Measurements from ENCODE around the gene EHMT2.

GRCh38 chr6:31889331-31889972 lies 8.0 kb downstream of the EHMT2 start:
- TF ChIP-seq, protein P1, sequence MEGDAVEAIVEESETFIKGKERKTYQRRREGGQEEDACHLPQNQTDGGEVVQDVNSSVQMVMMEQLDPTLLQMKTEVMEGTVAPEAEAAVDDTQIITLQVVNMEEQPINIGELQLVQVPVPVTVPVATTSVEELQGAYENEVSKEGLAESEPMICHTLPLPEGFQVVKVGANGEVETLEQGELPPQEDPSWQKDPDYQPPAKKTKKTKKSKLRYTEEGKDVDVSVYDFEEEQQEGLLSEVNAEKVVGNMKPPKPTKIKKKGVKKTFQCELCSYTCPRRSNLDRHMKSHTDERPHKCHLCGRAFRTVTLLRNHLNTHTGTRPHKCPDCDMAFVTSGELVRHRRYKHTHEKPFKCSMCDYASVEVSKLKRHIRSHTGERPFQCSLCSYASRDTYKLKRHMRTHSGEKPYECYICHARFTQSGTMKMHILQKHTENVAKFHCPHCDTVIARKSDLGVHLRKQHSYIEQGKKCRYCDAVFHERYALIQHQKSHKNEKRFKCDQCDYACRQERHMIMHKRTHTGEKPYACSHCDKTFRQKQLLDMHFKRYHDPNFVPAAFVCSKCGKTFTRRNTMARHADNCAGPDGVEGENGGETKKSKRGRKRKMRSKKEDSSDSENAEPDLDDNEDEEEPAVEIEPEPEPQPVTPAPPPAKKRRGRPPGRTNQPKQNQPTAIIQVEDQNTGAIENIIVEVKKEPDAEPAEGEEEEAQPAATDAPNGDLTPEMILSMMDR (tag by site-specific recombination; IDR thresholded peaks at IDR 0.05) = no peak
- no peak for TF ChIP-seq ZBTB11 (tag by site-specific recombination; conservative IDR thresholded peaks at IDR 0.05; ENCODE audit: low read depth)
- TF ChIP-seq RBAK (tag by site-specific recombination; IDR thresholded peaks at IDR 0.05) = no peak
- no peak for TF ChIP-seq ZNF19 (tag by site-specific recombination; IDR thresholded peaks at IDR 0.05; ENCODE audit: low read depth)
- TF ChIP-seq ZNF350 (tag by site-specific recombination; IDR thresholded peaks at IDR 0.05) = no peak
- TF ChIP-seq HOXA7 (CRISPR knock-in tag; IDR thresholded peaks at IDR 0.05; ENCODE audit: borderline replicate concordance) = no peak
- TF ChIP-seq KLF1 (tag by site-specific recombination; IDR thresholded peaks at IDR 0.05) = no peak
- TF ChIP-seq ZNF274 (IDR thresholded peaks at IDR 0.05; ENCODE audit: low read length) = no peak
- TF ChIP-seq ZNF274 (tag by site-specific recombination; IDR thresholded peaks at IDR 0.05; ENCODE audit: borderline replicate concordance) = no peak
- TF ChIP-seq ZNF292 (tag by site-specific recombination; IDR thresholded peaks at IDR 0.05; ENCODE audit: borderline replicate concordance, low read depth) = no peak
- TF ChIP-seq ZNF701 (tag by site-specific recombination; IDR thresholded peaks at IDR 0.05) = no peak
- TF ChIP-seq, protein P2, sequence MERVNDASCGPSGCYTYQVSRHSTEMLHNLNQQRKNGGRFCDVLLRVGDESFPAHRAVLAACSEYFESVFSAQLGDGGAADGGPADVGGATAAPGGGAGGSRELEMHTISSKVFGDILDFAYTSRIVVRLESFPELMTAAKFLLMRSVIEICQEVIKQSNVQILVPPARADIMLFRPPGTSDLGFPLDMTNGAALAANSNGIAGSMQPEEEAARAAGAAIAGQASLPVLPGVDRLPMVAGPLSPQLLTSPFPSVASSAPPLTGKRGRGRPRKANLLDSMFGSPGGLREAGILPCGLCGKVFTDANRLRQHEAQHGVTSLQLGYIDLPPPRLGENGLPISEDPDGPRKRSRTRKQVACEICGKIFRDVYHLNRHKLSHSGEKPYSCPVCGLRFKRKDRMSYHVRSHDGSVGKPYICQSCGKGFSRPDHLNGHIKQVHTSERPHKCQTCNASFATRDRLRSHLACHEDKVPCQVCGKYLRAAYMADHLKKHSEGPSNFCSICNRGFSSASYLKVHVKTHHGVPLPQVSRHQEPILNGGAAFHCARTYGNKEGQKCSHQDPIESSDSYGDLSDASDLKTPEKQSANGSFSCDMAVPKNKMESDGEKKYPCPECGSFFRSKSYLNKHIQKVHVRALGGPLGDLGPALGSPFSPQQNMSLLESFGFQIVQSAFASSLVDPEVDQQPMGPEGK (tag by site-specific recombination; IDR thresholded peaks at IDR 0.05) = no peak
- TF ChIP-seq ZNF362 (tag by site-specific recombination; IDR thresholded peaks at IDR 0.05) = no peak
- TF ChIP-seq ZNF777 (tag by site-specific recombination; IDR thresholded peaks at IDR 0.05; ENCODE audit: borderline replicate concordance) = no peak
- TF ChIP-seq, protein P3, sequence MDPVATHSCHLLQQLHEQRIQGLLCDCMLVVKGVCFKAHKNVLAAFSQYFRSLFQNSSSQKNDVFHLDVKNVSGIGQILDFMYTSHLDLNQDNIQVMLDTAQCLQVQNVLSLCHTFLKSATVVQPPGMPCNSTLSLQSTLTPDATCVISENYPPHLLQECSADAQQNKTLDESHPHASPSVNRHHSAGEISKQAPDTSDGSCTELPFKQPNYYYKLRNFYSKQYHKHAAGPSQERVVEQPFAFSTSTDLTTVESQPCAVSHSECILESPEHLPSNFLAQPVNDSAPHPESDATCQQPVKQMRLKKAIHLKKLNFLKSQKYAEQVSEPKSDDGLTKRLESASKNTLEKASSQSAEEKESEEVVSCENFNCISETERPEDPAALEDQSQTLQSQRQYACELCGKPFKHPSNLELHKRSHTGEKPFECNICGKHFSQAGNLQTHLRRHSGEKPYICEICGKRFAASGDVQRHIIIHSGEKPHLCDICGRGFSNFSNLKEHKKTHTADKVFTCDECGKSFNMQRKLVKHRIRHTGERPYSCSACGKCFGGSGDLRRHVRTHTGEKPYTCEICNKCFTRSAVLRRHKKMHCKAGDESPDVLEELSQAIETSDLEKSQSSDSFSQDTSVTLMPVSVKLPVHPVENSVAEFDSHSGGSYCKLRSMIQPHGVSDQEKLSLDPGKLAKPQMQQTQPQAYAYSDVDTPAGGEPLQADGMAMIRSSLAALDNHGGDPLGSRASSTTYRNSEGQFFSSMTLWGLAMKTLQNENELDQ (tag by site-specific recombination; IDR thresholded peaks at IDR 0.05; ENCODE audit: low read depth) = no peak
